H1 (cell line): ENCODE data around the gene MFAP5. TPM values are rescaled to one million over a fixed set of nuclear protein-coding genes. Genes with fewer than 3 reads are reported as not detected.

ENCODE experiments used
- CTCF ChIA-PET: fragments of 300-600 bp; sonication (Branson Sonifier 250); formaldehyde crosslinking; loops from one replicate; lab custom pipeline; 2021; ENCODE audit not compliant: partially characterized antibody; lab: Charles Lee
- POLR2A ChIA-PET: fragments of 300-600 bp; sonication (Branson Sonifier 250); formaldehyde crosslinking; loops from one replicate; lab custom pipeline; 2021; ENCODE audit warnings: inconsistent platforms; ENCODE audit not compliant: partially characterized antibody; lab: Charles Lee
- DNase-seq, 2 experiments: peaks; one replicate each; pipeline versions ENCODE4 v3.0.0 to v3.0.0-alpha.2; 2010 to 2022; ENCODE audit warnings: low spot score in 2 of 2, low read depth in 1 of 2, mixed read lengths in 1 of 2
- FAIRE-seq: peaks from 2 replicates; lab custom pipeline; 2011; peaks lifted over from hg19 to GRCh38; lab: Jason Lieb, UNC
- H2AFZ ChIP-seq: 2 replicates; pipeline ENCODE4 v1.8.1; 2012; ENCODE audit warnings: low read length, inconsistent platforms
- H2AK5ac ChIP-seq: 2 replicates; pipeline ENCODE4 v1.6.1; 2013; ENCODE audit warnings: low read depth, low read length
- H2BK120ac ChIP-seq: replicated peaks from 2 replicates; pipeline ENCODE3; 2013; ENCODE audit warnings: low read depth, low read length, inconsistent platforms
- H2BK12ac ChIP-seq: 2 replicates; pipeline ENCODE4 v1.6.1; 2013; ENCODE audit warnings: low read depth, low read length
- H2BK15ac ChIP-seq: 2 replicates; pipeline ENCODE4 v1.6.1; 2013; ENCODE audit warnings: low read length
- H2BK20ac ChIP-seq: 2 replicates; pipeline ENCODE4 v1.6.1; 2013; ENCODE audit warnings: low read length
- H2BK5ac ChIP-seq: 2 replicates; pipeline ENCODE4 v1.6.1; 2013; ENCODE audit warnings: low read depth, low read length
- H3K14ac ChIP-seq: 2 replicates; pipeline ENCODE4 v1.6.1; 2013; ENCODE audit warnings: inconsistent platforms; ENCODE audit not compliant: insufficient read length
- H3K18ac ChIP-seq: 2 replicates; pipeline ENCODE4 v1.6.1; 2013; ENCODE audit warnings: low read length; ENCODE audit errors: extremely low read depth
- H3K23ac ChIP-seq: 2 replicates; pipeline ENCODE4 v1.6.1; 2013; ENCODE audit warnings: inconsistent platforms; ENCODE audit not compliant: insufficient read length
- H3K23me2 ChIP-seq: 2 replicates; pipeline ENCODE4 v1.6.1; 2013; ENCODE audit warnings: low read depth, low read length
- H3K27ac ChIP-seq: 2 replicates; pipeline ENCODE4 v1.6.1; 2011; ENCODE audit warnings: low read depth, low read length, inconsistent platforms
- H3K27me3 ChIP-seq, 4 experiments: replicated peaks in 1 of 4; 1 replicate in 1 of 4; 2 replicates in 3 of 4; pipeline versions ENCODE4 v1.6.1 to v1.8.1; 2011 to 2013; ENCODE audit warnings: low read length in 3 of 4, mild to moderate bottlenecking in 3 of 4, inconsistent platforms in 2 of 4, mixed read lengths in 2 of 4, moderate library complexity in 1 of 4; ENCODE audit not compliant: control insufficient read depth in 3 of 4, insufficient read depth in 3 of 4; ENCODE audit errors: extremely low read depth in 1 of 4
- H3K36me3 ChIP-seq, 4 experiments: 2 replicates each; pipeline versions ENCODE4 v1.6.1 to v1.8.1; 2011 to 2013; ENCODE audit warnings: mild to moderate bottlenecking in 4 of 4, low read length in 3 of 4, moderate library complexity in 2 of 4, control low read depth in 1 of 4, inconsistent platforms in 1 of 4; ENCODE audit not compliant: insufficient read depth in 4 of 4, control insufficient read depth in 2 of 4
- H3K4ac ChIP-seq: replicated peaks from 2 replicates; pipeline ENCODE3; 2013; ENCODE audit warnings: low read length, low read depth, mixed read lengths, inconsistent platforms; ENCODE audit not compliant: insufficient read length
- H3K4me1 ChIP-seq, 4 experiments: replicated peaks in 1 of 4; 1 replicate in 1 of 4; 2 replicates in 3 of 4; pipeline versions ENCODE4 v1.6.1 to v1.8.1; 2011 to 2013; ENCODE audit warnings: low read length in 3 of 4, inconsistent platforms in 2 of 4, mixed read lengths in 1 of 4; ENCODE audit not compliant: insufficient read depth in 4 of 4, control insufficient read depth in 3 of 4
- H3K4me2 ChIP-seq, 2 experiments: 2 replicates each; pipeline versions ENCODE4 v1.6.1 to v1.8.1; 2011 to 2013; ENCODE audit warnings: low read depth in 2 of 2, low read length in 2 of 2, control low read depth in 1 of 2, inconsistent platforms in 1 of 2, mild to moderate bottlenecking in 1 of 2; ENCODE audit not compliant: insufficient read depth in 1 of 2
- H3K4me3 ChIP-seq, 4 experiments: fragments of 200-600, 300-600 bp in 1 of 4; sonication (generic), shearing (Covaris generic), sonication (Bioruptor Twin) in 1 of 4; 2 replicates each; pipeline versions ENCODE4 v1.5.1 to v1.8.1; 2011 to 2016; ENCODE audit warnings: low read length in 4 of 4, low read depth in 3 of 4, control low read depth in 2 of 4, inconsistent platforms in 2 of 4, mild to moderate bottlenecking in 2 of 4, mixed read lengths in 1 of 4, moderate library complexity in 1 of 4; ENCODE audit not compliant: insufficient read depth in 2 of 4; ENCODE audit errors: extremely low read depth in 1 of 4
- H3K56ac ChIP-seq: replicated peaks from 2 replicates; pipeline ENCODE3; 2013; ENCODE audit warnings: low read depth, mild to moderate bottlenecking, mixed read lengths, low read length, inconsistent platforms; ENCODE audit not compliant: insufficient read length
- H3K79me1 ChIP-seq: 2 replicates; pipeline ENCODE4 v1.6.1; 2013; ENCODE audit warnings: low read depth, low read length, control low read depth
- H3K79me2 ChIP-seq, 2 experiments: 2 replicates each; pipeline versions ENCODE4 v1.6.1 to v1.8.1; 2012 to 2013; ENCODE audit warnings: low read length in 2 of 2, mild to moderate bottlenecking in 2 of 2, inconsistent platforms in 1 of 2; ENCODE audit not compliant: insufficient read depth in 2 of 2, control insufficient read depth in 1 of 2
- H3K9ac ChIP-seq, 4 experiments: replicated peaks in 1 of 4; 1 replicate in 1 of 4; 2 replicates in 3 of 4; pipeline versions ENCODE4 v1.6.1 to v1.8.1; 2011 to 2013; ENCODE audit warnings: low read depth in 3 of 4, low read length in 3 of 4, control low read depth in 2 of 4, mild to moderate bottlenecking in 2 of 4, moderate library complexity in 2 of 4, inconsistent platforms in 1 of 4; ENCODE audit errors: extremely low read depth in 1 of 4
- H3K9me3 ChIP-seq, 2 experiments: 2 replicates each; pipeline versions ENCODE4 v1.6.1 to v1.8.1; 2012 to 2013; ENCODE audit warnings: mild to moderate bottlenecking in 2 of 2, moderate library complexity in 2 of 2, control low read depth in 1 of 2, inconsistent platforms in 1 of 2, low read depth in 1 of 2, low read length in 1 of 2, mixed read lengths in 1 of 2; ENCODE audit not compliant: insufficient read depth in 2 of 2
- H4K20me1 ChIP-seq, 2 experiments: replicated peaks in 1 of 2; 2 replicates each; pipeline versions ENCODE3 to v1.8.1; 2011 to 2013; ENCODE audit warnings: inconsistent platforms in 2 of 2, low read length in 2 of 2, mild to moderate bottlenecking in 1 of 2; ENCODE audit not compliant: insufficient read depth in 2 of 2, control insufficient read depth in 1 of 2
- H4K5ac ChIP-seq: 2 replicates; pipeline ENCODE4 v1.6.1; 2013; ENCODE audit warnings: low read length, low read depth, mixed read lengths, inconsistent platforms; ENCODE audit not compliant: insufficient read length
- H4K8ac ChIP-seq: 2 replicates; pipeline ENCODE4 v1.8.0; 2013; ENCODE audit warnings: mild to moderate bottlenecking, moderate library complexity, low read length, inconsistent platforms; ENCODE audit not compliant: insufficient read depth; ENCODE audit errors: extremely low read depth
- H4K91ac ChIP-seq: replicated peaks from 2 replicates; pipeline ENCODE3; 2013; ENCODE audit warnings: low read length, mixed read lengths, inconsistent platforms; ENCODE audit not compliant: insufficient read length
- CREB1 ChIP-seq: IDR thresholded peaks from 2 replicates; pipeline ENCODE4 v1.6.1; 2012; ENCODE audit warnings: inconsistent platforms
- EP300 ChIP-seq, 2 experiments: IDR thresholded peaks; 1 replicate in 1 of 2; 2 replicates in 1 of 2; pipeline ENCODE4 v1.6.1; 2011 to 2012; ENCODE audit warnings: low read depth in 2 of 2, low read length in 2 of 2, mild to moderate bottlenecking in 2 of 2, borderline replicate concordance in 1 of 2, inconsistent platforms in 1 of 2, moderate library complexity in 1 of 2
- FOSL1 ChIP-seq: IDR thresholded peaks from 2 replicates; pipeline ENCODE4 v1.6.1; 2011; ENCODE audit warnings: mild to moderate bottlenecking, low read depth, low read length, moderate library complexity; ENCODE audit not compliant: insufficient read depth
- HDAC6 ChIP-seq: IDR thresholded peaks from one replicate; pipeline ENCODE4 v1.7.1; 2012; ENCODE audit warnings: low read depth, mild to moderate bottlenecking, inconsistent platforms, low read length, moderate library complexity
- KDM1A ChIP-seq: fragments of 200-600, 300-600 bp; sonication (generic); IDR thresholded peaks from 2 replicates; pipeline ENCODE4 v1.7.1; 2016; ENCODE audit warnings: mild to moderate bottlenecking, low read length, borderline replicate concordance
- MAFK ChIP-seq: IDR thresholded peaks from 2 replicates; pipeline ENCODE4 v1.6.1; 2012; ENCODE audit warnings: low read depth, mild to moderate bottlenecking, improper control_type of control experiment, low read length
- RBBP5 ChIP-seq: IDR thresholded peaks from 2 replicates; pipeline ENCODE4 v1.7.1; 2012; ENCODE audit warnings: low read depth, mild to moderate bottlenecking, inconsistent platforms, low read length, moderate library complexity, borderline replicate concordance
- RFX5 ChIP-seq: IDR thresholded peaks from 2 replicates; pipeline ENCODE4 v1.6.1; 2011; ENCODE audit warnings: low read depth, low read length, improper control_type of control experiment, borderline replicate concordance
- SAP30 ChIP-seq: fragments of 300-600 bp; sonication (generic); IDR thresholded peaks from 2 replicates; pipeline ENCODE4 v1.7.1; 2012; ENCODE audit warnings: low read length, moderate library complexity, mild to moderate bottlenecking, inconsistent platforms; ENCODE audit not compliant: insufficient read depth, insufficient replicate concordance
- TAF7 ChIP-seq: optimal IDR thresholded peaks from 2 replicates; pipeline ENCODE3; 2011; ENCODE audit warnings: low read depth, mild to moderate bottlenecking, inconsistent platforms, low read length, moderate library complexity, borderline replicate concordance
- TBP ChIP-seq: IDR thresholded peaks from 2 replicates; pipeline ENCODE4 v1.6.1; 2011; ENCODE audit warnings: low read depth, low read length, improper control_type of control experiment
- USF2 ChIP-seq: IDR thresholded peaks from 2 replicates; pipeline ENCODE4 v1.6.1; 2011; ENCODE audit warnings: low read length, improper control_type of control experiment
- YY1 ChIP-seq: IDR thresholded peaks from 2 replicates; pipeline ENCODE4 v1.6.1; 2011; ENCODE audit warnings: low read depth, mild to moderate bottlenecking, low read length
- WGBS, 2 experiments: shearing (Covaris generic) in 1 of 2; methylation state at CpG; one replicate each; pipeline versions ENCODE4 v1.1.6 to v1.1.7; 2013 to 2015; ENCODE audit warnings: low lambda C conversion rate in 2 of 2, mixed read lengths in 2 of 2, inconsistent platforms in 1 of 2, low coverage in 1 of 2, missing lambda C conversion rate in 1 of 2; ENCODE audit not compliant: insufficient replicate concordance in 2 of 2, insufficient coverage in 1 of 2, insufficient read length in 1 of 2; ENCODE audit errors: extremely low coverage in 1 of 2, missing lambda C conversion rate in 1 of 2; 5-methylcytosine and 5-hydroxymethylcytosine counted together
- polyA plus RNA-seq, 7 experiments: library from polyadenylated mRNA; depleted of rRNA in 3 of 7; stranded (reverse) in 5 of 7; unstranded in 2 of 7; fragments of >200 nt in 5 of 7; fragments of 200-250 nt in 2 of 7; gene quantifications; 1 replicate in 5 of 7; 2 replicates in 1 of 7; 4 replicates in 1 of 7; pipeline versions ENCODE4 v1.2.1 to v1.2.3, GENCODE V29; 2011 to 2013; ENCODE audit warnings: missing spikeins in 2 of 7, mixed read lengths in 2 of 7
- total RNA-seq: library from RNA; stranded (reverse); fragmentation: NEBNext Ultra II Directional; extraction: Animal tissue kit (Norgen Biotek cat#: 25700); gene quantifications from 2 replicates; pipeline ENCODE4 v1.2.1, GENCODE V29; 2021

Gene MFAP5
- total and polyA plus RNA-seq, 2 of the 8 experiments (the other 6 are each of a cell fraction or from before 2014, with no cell fraction given): 0.60 to 0.86 TPM

GRCh38 chr12:8638951-8639350 lies 23.7 kb downstream of the MFAP5 start:
- no peak overlapping the region for H2BK12ac ChIP-seq
- H2BK20ac ChIP-seq: no peak overlapping the region
- H3K4me1 ChIP-seq: peaks cover 2 to 18% (median 9%) of the 10 kb centered on the region in 4 experiments; a peak in 4 of 7 replicates
- DNase-seq (no peak), FAIRE-seq (no peak)
- 85% methylated on average over 4 of the region's 4 CpGs; no CpG with 5 or more reads in 1 of the 2 experiments for WGBS, 2 experiments
- POLR2A ChIA-PET: no interaction called here
- H4K91ac ChIP-seq: no peak overlapping the region
- H2BK120ac ChIP-seq: no peak overlapping the region
- no peak overlapping the region for H3K27ac ChIP-seq
- no peak overlapping the region for H3K4me2 ChIP-seq
- no peak overlapping the region for H3K18ac ChIP-seq
- no peaks in the 10 kb centered on the region; a peak in 1 of 7 replicates for H3K27me3 ChIP-seq
- H3K23me2 ChIP-seq: no peaks in the 10 kb centered on the region
- no peak overlapping the region for H2AK5ac ChIP-seq
- no peaks in the 10 kb centered on the region for H3K79me1 ChIP-seq
- no peak overlapping the region for H4K8ac ChIP-seq
- peak overlapping the region in 2 of 4 experiments; percentile 8 to 15; a peak in 1 of 7 replicates for H3K9ac ChIP-seq
- H3K4ac ChIP-seq: no peak overlapping the region
- H4K5ac ChIP-seq: no peak overlapping the region
- no peak overlapping the region for H2AFZ ChIP-seq
- no peak overlapping the region for H3K4me3 ChIP-seq
- H2BK15ac ChIP-seq: no peak overlapping the region
- H2BK5ac ChIP-seq: no peak overlapping the region
- no peaks in the 10 kb centered on the region; a peak in 1 of 4 replicates for H3K9me3 ChIP-seq
- no peak overlapping the region for H3K14ac ChIP-seq
- no peak overlapping the region for H3K56ac ChIP-seq
- no peaks in the 10 kb centered on the region for H3K36me3 ChIP-seq
- no peaks in the 10 kb centered on the region for H4K20me1 ChIP-seq
- CTCF ChIA-PET: interaction anchor here (1.7 kb wide), 1 partner anchor 10 kb away, joined by 4 read pairs; no protein-coding TSS in a partner anchor
- no peaks in the 10 kb centered on the region for H3K79me2 ChIP-seq
- H3K23ac ChIP-seq: no peak overlapping the region
- TF ChIP-seq YY1: no peak
- TF ChIP-seq MAFK: no peak
- no peak for TF ChIP-seq KDM1A
- no peak for TF ChIP-seq HDAC6
- no peak for TF ChIP-seq FOSL1
- TF ChIP-seq EP300 (IDR thresholded peaks at IDR 0.05; ENCODE audit: borderline replicate concordance in 1 of 2, low read depth in 2 of 2, low read length in 2 of 2): no peak
- no peak for TF ChIP-seq USF2
- TF ChIP-seq SAP30: no peak
- no peak for TF ChIP-seq RFX5
- no peak for TF ChIP-seq TBP
- no peak for TF ChIP-seq RBBP5
- no peak for TF ChIP-seq CREB1
- TF ChIP-seq TAF7: no peak
